ENCODE results near the gene PRKCH. TPM values are rescaled to one million over a fixed set of nuclear protein-coding genes. Genes with fewer than 3 reads are reported as not detected.

The PRKCH gene
- total RNA-seq, 1 donor from 2014 or later, result 373 TPM

- no peak for DNase-seq (ENCODE audit: low read depth in 2 of 2)
Measured at GRCh38 chr14:61486930-61487495, 165.6 kb downstream of the PRKCH start.

GRCh38 chr14:61488417-61489401 lies 167.3 kb downstream of the PRKCH start:
- no peak for DNase-seq (ENCODE audit: low read depth in 2 of 2)

DNA sequence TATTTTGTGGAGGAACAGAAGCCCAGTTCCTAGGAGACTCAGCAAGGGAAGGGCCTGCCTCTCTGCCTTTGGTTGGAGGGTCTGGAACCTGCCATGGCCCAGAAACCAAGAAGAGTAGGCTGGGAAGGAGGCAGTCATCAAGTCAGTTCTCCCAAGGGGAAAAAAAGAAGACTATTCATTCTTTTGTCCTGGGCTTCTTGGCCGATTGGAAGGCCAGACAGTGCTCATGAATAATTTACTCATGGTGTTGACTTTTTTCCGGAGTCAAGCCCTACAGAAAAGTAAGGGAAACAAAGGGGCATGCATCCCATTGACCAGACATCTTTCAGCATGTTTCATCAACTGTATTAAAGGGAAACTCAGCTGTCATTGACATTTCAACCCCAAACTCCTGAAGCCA lies 168.1 kb downstream of the PRKCH start:
- DNase-seq (ENCODE audit: low read depth in 2 of 2), result no peak

- no peak for DNase-seq (ENCODE audit: low read depth in 2 of 2)
Measured at GRCh38 chr14:61489932-61490331, 168.6 kb downstream of the PRKCH start.

GRCh38 chr14:61491224-61491623 lies 169.8 kb downstream of the PRKCH start:
- DNase-seq (ENCODE audit: low read depth in 2 of 2), result no peak

DNA sequence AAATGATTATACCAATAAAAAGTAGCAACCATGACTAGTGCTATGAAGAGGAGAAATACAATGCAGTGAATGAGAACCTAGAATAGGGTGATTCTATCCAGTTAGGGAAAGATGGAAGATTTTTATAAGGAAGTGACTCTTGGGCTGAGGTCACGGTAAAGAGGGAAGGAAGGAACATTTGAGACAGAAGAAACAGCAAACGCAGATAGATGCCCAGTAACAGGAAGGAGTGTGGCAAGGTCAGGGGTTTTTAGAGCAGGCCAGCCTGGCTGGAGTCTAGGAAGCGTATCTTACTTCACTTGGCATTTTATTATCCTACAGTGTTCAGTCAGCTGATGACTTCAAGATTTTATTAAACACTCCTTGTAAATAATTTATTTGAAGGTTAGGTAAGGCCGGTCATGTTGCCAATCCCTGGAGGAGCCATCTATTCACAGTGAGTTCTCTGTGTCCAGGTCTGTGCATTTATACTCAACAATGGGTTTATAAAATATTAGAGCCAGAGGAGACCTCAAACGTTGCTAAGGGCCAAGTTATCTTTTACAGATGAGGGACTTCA lies 170.6 kb downstream of the PRKCH start:
- no peak for DNase-seq (ENCODE audit: low read depth in 2 of 2)

GRCh38 chr14:61492474-61492873 lies 171.1 kb downstream of the PRKCH start:
- no peak for DNase-seq (ENCODE audit: low read depth in 2 of 2)

DNA sequence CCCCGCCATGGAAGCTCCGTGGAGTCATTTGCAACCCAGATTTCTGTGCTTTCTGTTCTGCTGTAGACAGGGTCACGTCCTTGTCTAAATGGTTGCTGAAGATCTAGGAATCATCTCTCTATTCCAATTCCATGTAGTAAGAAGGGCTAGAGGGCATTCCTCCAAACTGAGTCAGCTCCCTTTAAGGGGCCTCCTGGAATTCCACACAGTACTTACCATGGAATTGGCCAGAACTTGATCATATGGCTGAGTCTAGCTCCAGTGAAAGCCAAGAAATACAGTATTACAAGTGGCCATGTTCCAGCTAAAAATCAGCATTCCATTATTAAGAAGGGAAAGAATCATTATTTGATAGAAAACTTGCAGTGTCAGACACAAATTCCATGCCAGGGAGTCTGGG lies 171.9 kb downstream of the PRKCH start:
- DNase-seq (ENCODE audit: low read depth in 2 of 2), result peak in 1 of 2 donors; percentile 57

GRCh38 chr14:61494018-61494417 lies 172.6 kb downstream of the PRKCH start:
- no peak for DNase-seq (ENCODE audit: low read depth in 2 of 2)

- DNase-seq (ENCODE audit: low read depth in 2 of 2), result no peak
Measured at GRCh38 chr14:61495809-61496208, 174.4 kb downstream of the PRKCH start.

DNA sequence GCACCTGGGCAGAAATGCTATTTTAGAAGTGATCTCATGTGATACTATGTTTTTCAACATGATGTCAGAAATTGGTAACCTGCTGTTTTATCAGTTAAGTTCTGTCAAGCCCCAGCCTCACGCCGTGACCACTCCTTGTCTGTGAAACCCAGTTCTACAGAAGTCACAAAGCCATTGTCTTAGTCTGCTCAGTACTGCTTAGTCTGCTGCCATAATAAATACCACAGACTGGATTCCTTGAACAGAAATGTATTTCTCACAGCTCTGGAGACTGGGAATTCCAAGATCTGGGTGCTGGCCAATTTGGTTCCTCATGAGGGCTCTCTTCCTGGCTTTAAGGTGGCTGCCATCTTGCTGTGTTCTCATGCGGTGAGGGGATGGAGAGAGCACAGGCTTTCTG lies 176.9 kb downstream of the PRKCH start:
- no peak for DNase-seq (ENCODE audit: low read depth in 2 of 2)

- DNase-seq (ENCODE audit: low read depth in 2 of 2), result peak; percentile 71 to 79
Measured at GRCh38 chr14:61498811-61499210, 177.4 kb downstream of the PRKCH start.

DNA sequence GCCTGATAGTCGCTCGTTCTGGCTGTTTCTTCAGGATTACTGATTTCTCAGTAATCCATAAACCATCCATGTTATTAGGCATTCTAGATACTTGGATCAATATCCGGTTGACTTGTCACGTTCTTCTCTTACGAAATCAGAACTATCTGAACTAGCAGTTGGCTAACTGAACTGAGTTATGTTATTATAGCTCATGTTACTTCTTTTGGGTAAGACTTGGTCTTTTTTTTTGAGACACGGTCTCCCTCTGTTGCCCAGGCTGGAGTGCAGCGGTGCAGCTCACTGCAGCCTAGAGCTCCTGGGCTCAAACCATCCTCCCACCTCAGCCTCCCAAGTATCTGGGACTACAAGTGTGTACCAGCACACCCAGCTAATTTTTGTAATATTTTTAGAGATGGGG lies 178.6 kb downstream of the PRKCH start:
- DNase-seq (ENCODE audit: low read depth in 2 of 2), result no peak

DNA sequence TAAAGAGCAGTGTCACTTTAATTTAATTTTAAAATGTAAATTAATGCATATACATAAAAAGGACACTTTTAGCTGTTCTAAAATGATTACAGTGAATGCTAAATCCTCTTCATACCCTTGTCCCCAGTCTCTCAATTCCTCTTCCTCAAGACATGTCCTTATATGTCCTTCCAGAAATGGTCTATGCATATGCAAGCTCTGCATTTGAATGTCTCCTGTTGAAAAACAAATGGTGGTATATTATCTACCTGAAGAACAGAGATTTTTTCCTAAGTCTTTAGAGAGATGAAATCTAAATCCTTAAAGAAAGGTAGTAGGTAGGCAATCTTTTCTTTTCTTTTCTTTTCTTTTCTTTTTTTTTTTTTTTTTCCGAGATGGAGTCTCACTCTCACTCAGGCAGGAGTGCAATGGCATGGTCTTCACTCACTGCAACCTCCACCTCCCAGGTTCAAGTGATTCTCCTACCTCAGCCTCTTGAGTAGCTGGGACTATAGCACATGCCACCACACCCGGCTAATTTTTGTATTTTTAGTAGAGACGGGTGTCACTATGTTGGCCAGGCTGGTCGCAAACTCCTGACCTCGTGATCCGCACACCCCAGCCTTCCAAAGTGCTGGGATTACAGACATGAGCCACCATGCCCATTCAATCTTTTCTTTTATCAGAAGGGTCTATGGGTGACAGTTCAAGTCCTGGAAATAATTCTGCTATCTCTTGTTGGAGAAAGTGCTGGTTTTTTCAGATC lies 180.5 kb downstream of the PRKCH start:
- no peak for DNase-seq (ENCODE audit: low read depth in 2 of 2)

- no peak for DNase-seq (ENCODE audit: low read depth in 2 of 2)
Measured at GRCh38 chr14:61502459-61503093, 181.2 kb downstream of the PRKCH start.

GRCh38 chr14:61503167-61503801 lies 181.9 kb downstream of the PRKCH start:
- peak; percentile 61 to 86 for DNase-seq (ENCODE audit: low read depth in 2 of 2)

DNA sequence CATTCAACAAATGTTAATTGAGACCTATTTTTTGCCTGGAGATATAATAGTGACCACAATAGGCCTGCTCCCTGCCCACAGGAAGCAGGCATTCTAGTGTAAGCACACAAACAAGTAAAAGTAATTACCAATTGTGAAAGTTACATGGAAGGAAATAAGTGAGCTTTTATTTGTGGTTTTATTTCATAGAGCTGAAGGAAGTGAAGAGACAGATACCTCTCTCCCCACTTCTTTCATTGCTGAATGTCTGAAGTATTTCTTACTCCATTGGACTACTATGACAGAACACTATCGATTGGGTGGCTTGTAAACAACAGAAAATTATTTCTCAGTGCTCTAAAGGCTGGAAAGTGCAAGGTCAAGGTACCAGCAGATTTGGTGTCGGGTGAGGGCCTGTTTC lies 183.5 kb downstream of the PRKCH start:
- no peak for DNase-seq (ENCODE audit: low read depth in 2 of 2)

GRCh38 chr14:61505815-61506809 lies 184.7 kb downstream of the PRKCH start:
- peak in 1 of 2 donors; percentile 94 for DNase-seq (ENCODE audit: low read depth in 2 of 2)

DNA sequence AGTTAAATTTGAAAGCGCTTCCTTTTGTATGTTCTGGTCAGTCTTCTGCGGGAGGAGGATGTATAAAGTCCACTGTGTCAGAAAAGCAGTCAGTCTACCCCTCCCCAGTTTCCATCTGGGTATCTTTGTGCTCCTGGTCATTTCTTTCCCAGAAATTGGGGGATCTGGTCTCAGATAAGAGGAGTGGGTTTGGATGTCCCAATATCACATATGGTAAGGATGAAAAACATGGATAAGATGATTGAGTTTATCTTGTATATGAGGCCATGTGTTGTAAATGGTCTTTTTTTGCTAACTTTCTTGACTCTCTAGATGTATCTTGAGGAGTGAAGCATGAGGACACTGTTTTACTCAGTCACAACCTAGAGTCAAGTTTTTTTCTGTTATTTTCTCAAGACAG lies 187.1 kb downstream of the PRKCH start:
- DNase-seq (ENCODE audit: low read depth in 2 of 2), result no peak

All from lung microvascular endothelial cell (primary cell).